ENCODE results near the gene ARIH1. TPM values are rescaled to one million over a fixed set of nuclear protein-coding genes. Genes with fewer than 3 reads are reported as not detected.

Gene ARIH1
- total and polyA plus RNA-seq, 2 donors (not counting 1 experiment from before 2014, with no cell fraction given) = 27.9 to 199 TPM

DNA sequence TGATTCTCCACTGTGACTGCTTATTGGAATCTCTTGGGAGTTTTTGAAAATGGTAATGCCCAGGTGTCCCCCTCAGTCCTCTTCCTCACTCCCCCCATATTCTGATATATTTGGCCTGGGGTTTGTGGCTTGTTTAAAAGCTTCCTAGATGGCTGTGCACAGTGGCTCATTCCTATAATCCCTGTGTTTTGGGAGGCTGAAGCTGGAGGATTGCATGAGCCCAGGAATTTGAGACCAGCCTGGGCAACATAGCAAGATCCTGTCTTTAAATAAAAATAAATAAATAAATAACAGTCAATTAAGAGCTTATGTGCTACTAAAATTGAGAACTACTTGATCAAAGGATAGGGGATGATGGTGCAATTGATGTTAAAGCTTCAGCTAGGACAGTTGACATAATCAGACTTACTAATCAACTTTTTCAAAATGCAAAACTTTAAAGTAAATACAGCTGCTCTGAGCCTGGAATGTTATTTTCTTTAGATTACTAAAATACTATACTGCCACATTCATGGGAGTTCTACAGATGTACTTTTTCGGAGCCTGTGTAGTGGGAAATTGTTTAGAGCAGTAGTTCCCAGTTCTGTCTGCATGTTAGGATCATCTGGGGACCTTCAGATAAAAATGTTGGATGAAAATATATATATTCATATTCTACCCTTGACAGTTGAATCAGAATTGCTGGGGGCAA is 33.4 kb downstream of the ARIH1 start:
- Histone ChIP-seq H2AFZ (ENCODE audit: insufficient read depth, low read depth, low read length, poor library complexity, severe bottlenecking) (no peak overlapping the region), H3K9ac (ENCODE audit: low read length) (no peak overlapping the region), H3K4me3 (ENCODE audit: control extremely low read depth in 1 of 5, extremely low read depth in 1 of 5, insufficient read depth in 1 of 5, low read depth in 2 of 5, low read length in 4 of 5) (no peak overlapping the region), H4K20me1 (ENCODE audit: control insufficient read depth, insufficient read depth, low read length, poor library complexity, severe bottlenecking) (peaks cover 97% of the 10 kb centered on the region), H3K36me3 (replicated peaks in 1 of 2; ENCODE audit: control extremely low read depth in 1 of 2, control insufficient read depth in 1 of 2, extremely low read depth in 1 of 2, insufficient read depth in 2 of 2, low read length in 1 of 2) (no peaks in the 10 kb centered on the region), H3K4me1 (ENCODE audit: control insufficient read depth in 2 of 2, insufficient read depth in 2 of 2, low read length in 2 of 2) (peaks cover 0 to 4% of the 10 kb centered on the region in 2 donors), H3K9me3 (ENCODE audit: control extremely low read depth in 1 of 3, control insufficient read depth in 2 of 3, insufficient read depth in 1 of 3, low read length in 2 of 3) (no peaks in the 10 kb centered on the region), H3K79me2 (ENCODE audit: control insufficient read depth, insufficient read depth, low read length) (peaks cover 99% of the 10 kb centered on the region), H3K27me3 (replicated peaks in 1 of 4; ENCODE audit: control extremely low read depth in 1 of 4, control insufficient read depth in 3 of 4, insufficient read depth in 4 of 4, low read length in 3 of 4) (no peaks in the 10 kb centered on the region), H3K4me2 (replicated peaks; ENCODE audit: low read depth, low read length, poor library complexity, severe bottlenecking) (no peak overlapping the region), H3K27ac (ENCODE audit: low read length in 2 of 2) (no peak overlapping the region)
- Mint-ChIP-seq H3K4me3 (no peak overlapping the region), H3K27ac (no peak overlapping the region), H3K4me1 (peaks cover 51% of the 10 kb centered on the region), H3K9me3 (ENCODE audit: insufficient read depth) (no peaks in the 10 kb centered on the region), H3K27me3 (no peaks in the 10 kb centered on the region)
- no peak for ATAC-seq (ENCODE audit: low read depth)
- no CpG with 5 or more reads among the region's 1 CpG for WGBS (ENCODE audit: insufficient coverage)
- ChIA-PET POLR2A (interaction anchor here (0.6 kb wide), 1 partner anchor 119 kb away, joined by 4 read pairs; no protein-coding TSS in a partner anchor), CTCF (interaction anchor here (1.7 kb wide), 1 partner anchor 34 kb away, joined by 3 read pairs; no protein-coding TSS in a partner anchor)
- intact Hi-C loops (cut with micrococcal nuclease) = no loop called here
- TF ChIP-seq, protein P1, sequence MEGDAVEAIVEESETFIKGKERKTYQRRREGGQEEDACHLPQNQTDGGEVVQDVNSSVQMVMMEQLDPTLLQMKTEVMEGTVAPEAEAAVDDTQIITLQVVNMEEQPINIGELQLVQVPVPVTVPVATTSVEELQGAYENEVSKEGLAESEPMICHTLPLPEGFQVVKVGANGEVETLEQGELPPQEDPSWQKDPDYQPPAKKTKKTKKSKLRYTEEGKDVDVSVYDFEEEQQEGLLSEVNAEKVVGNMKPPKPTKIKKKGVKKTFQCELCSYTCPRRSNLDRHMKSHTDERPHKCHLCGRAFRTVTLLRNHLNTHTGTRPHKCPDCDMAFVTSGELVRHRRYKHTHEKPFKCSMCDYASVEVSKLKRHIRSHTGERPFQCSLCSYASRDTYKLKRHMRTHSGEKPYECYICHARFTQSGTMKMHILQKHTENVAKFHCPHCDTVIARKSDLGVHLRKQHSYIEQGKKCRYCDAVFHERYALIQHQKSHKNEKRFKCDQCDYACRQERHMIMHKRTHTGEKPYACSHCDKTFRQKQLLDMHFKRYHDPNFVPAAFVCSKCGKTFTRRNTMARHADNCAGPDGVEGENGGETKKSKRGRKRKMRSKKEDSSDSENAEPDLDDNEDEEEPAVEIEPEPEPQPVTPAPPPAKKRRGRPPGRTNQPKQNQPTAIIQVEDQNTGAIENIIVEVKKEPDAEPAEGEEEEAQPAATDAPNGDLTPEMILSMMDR (IDR thresholded peaks at IDR 0.05) = no peak
- no peak for TF ChIP-seq EZH2 (IDR thresholded peaks at IDR 0.05; ENCODE audit: borderline replicate concordance, insufficient read depth, low read depth, low read length, poor library complexity, severe bottlenecking)
- no peak for DNase-seq

DNA sequence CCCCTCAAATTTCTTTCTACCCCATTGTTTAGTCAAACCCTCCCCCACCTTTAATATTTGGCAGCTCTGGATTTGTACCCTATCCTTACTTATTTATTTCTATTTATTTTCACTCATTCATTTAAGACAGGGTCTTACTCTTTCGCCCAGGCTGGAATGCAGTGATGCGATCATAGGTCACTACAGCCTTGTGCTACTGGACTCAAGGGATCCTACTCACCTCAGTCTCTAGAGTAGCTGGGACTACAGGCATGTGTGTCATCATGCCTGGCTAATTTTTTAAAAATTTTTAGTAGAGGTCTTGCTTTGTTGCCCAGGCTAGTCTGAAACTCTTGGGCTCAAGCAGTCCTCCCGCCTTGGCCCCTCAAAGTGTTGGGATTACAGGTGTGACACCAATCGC is 35.4 kb downstream of the ARIH1 start:
- H3K27ac ChIP-seq (ENCODE audit: low read length in 2 of 2) = no peak overlapping the region
- DNase-seq (no peak), ATAC-seq (ENCODE audit: low read depth) (no peak)
- H3K27me3 Mint-ChIP-seq = no peaks in the 10 kb centered on the region
- no peak for TF ChIP-seq EZH2 (IDR thresholded peaks at IDR 0.05; ENCODE audit: borderline replicate concordance, insufficient read depth, low read depth, low read length, poor library complexity, severe bottlenecking)
- TF ChIP-seq, protein P1 (IDR thresholded peaks at IDR 0.05) = no peak
- ChIA-PET CTCF (no interaction called here), POLR2A (no interaction called here)
- peaks cover 0 to under 1% of the 10 kb centered on the region in 2 donors for H3K4me1 ChIP-seq (ENCODE audit: control insufficient read depth in 2 of 2, insufficient read depth in 2 of 2, low read length in 2 of 2)
- no peaks in the 10 kb centered on the region for H3K27me3 ChIP-seq (replicated peaks in 1 of 4; ENCODE audit: control extremely low read depth in 1 of 4, control insufficient read depth in 3 of 4, insufficient read depth in 4 of 4, low read length in 3 of 4)
- H3K9me3 ChIP-seq (ENCODE audit: control extremely low read depth in 1 of 3, control insufficient read depth in 2 of 3, insufficient read depth in 1 of 3, low read length in 2 of 3) = no peaks in the 10 kb centered on the region
- peaks cover 94% of the 10 kb centered on the region for H4K20me1 ChIP-seq (ENCODE audit: control insufficient read depth, insufficient read depth, low read length, poor library complexity, severe bottlenecking)
- 100% methylated on average over 2 of the region's 4 CpGs for WGBS (ENCODE audit: insufficient coverage)
- no peak overlapping the region for H3K4me2 ChIP-seq (replicated peaks; ENCODE audit: low read depth, low read length, poor library complexity, severe bottlenecking)
- no peak overlapping the region for H3K4me3 Mint-ChIP-seq
- peaks cover 45% of the 10 kb centered on the region for H3K4me1 Mint-ChIP-seq
- intact Hi-C loops (cut with micrococcal nuclease) = no loop called here
- no peak overlapping the region for H3K9ac ChIP-seq (ENCODE audit: low read length)
- no peak overlapping the region for H2AFZ ChIP-seq (ENCODE audit: insufficient read depth, low read depth, low read length, poor library complexity, severe bottlenecking)
- no peak overlapping the region for H3K27ac Mint-ChIP-seq
- peaks cover 97% of the 10 kb centered on the region for H3K79me2 ChIP-seq (ENCODE audit: control insufficient read depth, insufficient read depth, low read length)
- H3K4me3 ChIP-seq (ENCODE audit: control extremely low read depth in 1 of 5, extremely low read depth in 1 of 5, insufficient read depth in 1 of 5, low read depth in 2 of 5, low read length in 4 of 5) = no peak overlapping the region
- H3K36me3 ChIP-seq (replicated peaks in 1 of 2; ENCODE audit: control extremely low read depth in 1 of 2, control insufficient read depth in 1 of 2, extremely low read depth in 1 of 2, insufficient read depth in 2 of 2, low read length in 1 of 2) = no peaks in the 10 kb centered on the region
- H3K9me3 Mint-ChIP-seq (ENCODE audit: insufficient read depth) = no peaks in the 10 kb centered on the region

Data from B cell (primary cell).